Stimulated activated CD4-positive, alpha-beta T cell treated with anti-CD3 and anti-CD28 coated beads, TNF-alpha, amount 100 ng/mL, for 24 hours (primary cell): ENCODE data around the gene KCNQ5.

ENCODE experiments used
- DNase-seq, 3 experiments: peaks; one replicate each; pipeline ENCODE4 v3.0.0-alpha.2; 2020; ENCODE audit warnings: low read depth in 3 of 3

Gene KCNQ5

DNA sequence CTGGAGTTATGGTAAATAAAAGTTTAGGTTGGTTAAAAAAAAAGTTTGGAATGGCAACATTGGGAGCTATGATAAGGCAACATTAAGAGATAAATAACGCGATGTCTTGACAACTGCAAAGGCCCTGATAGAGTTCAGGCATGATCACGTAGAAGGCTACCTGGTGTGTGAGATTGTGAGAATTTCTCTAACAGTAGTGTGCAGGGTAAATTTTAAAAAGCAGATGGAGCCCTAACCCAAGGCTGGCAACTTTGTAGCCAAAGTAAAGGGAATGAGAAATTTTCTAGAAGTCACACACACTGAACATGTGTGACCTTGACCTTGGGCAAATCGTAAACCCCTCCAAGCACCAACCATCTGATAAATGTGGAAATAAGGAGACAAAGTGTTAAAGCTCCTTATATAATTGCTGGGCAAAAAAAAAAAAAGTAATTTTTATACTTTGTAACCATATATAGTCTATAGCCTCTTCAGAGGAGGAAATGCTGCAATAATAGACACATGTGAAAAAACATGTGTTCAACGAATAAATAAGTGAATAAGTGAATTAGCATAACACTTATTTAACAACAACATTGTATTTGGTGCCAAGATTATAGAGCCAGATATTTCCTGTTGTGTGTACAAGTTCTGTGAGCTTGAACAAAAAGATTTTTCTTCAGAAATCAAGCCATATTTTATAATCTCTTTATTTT, 18.2 kb downstream of the KCNQ5 start:
- DNase-seq = no peak

GRCh38 chr6:72640615-72640930, 18.7 kb downstream of the KCNQ5 start:
- no peak for DNase-seq

DNA sequence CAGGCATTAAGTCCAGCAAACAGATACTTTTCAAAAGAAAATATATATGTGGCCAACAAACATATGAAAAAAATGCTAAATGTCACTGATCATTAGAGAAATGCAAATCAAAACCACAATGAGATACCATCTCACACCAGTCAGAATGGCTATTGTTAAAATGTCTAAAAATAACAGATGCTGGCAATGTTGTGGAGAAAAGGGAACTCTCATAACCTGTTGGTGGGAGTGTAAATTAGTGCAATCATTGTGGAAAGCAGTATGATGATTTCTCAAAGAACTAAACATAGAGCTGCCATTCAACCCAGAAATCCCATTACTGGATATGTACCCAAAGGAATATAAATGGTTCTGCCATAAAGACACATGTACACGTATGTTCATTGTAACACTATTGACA, 20.6 kb downstream of the KCNQ5 start:
- no peak for DNase-seq

DNA sequence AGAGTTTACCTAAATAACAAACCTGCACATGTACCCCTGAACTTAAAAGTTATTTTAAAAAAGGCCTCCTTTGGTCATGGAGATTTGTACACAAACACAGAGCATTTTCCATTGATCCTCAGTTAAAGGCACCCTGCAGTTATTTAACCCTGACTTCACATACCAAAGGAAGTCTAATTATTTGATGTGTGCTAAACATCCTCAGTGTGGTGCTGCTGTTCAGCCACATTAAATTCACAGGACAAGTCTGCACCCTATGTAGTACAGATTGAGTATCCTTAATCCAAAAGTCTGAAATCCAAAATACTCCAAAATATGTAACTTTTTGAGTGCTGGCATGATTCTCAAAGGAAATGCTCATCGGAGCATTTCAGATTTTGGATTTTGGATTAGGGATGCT, 21.4 kb downstream of the KCNQ5 start:
- DNase-seq = no peak

- no peak for DNase-seq
Measured at GRCh38 chr6:72646604-72647485, 25.0 kb downstream of the KCNQ5 start.

- DNase-seq = no peak
Measured at GRCh38 chr6:72647489-72647888, 25.6 kb downstream of the KCNQ5 start.

DNA sequence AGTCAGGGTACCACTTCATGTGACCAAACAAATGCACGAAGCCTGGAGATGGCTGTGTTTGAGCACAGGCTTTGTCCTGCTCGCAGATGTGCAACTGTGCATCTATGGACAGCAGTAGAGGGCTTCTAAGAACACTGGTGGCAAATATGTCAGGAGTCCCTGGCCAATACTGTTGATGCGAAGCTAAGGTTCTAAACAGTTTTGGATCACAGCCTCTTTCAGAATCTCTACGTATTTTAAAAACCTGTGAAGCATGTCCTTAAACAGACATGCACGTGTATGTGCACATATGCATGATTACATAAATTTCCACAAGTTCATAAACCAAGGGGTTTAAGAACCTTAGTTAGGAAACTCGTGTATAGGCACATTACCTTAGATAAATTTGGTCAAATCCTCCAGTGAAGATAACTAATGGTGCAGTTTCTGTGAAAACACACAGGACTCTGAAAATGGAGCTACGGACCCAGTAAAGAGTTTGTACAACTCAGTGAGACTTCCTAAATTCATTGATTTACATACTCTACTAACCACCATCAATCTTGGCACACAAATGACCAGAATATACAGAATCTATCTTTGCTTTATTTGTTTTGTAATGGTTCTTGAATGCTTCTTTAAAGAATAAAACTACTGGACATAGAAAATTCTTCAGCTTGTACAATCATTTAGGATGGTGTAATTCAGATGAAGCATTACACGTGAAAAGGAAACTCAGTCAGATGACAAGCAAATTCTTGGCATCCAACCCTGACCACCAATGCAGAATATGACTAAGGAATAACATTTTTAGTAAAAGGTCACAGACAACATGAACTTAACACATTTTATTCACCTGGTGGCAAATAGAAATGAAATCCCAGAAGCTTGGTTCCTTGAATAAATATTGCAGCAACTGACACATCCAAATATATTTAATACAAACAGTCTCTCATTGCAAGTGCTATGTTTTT, 27.4 kb downstream of the KCNQ5 start:
- no peak for DNase-seq

GRCh38 chr6:72650081-72650745, 28.3 kb downstream of the KCNQ5 start:
- no peak for DNase-seq

- no peak for DNase-seq
Measured at GRCh38 chr6:72651174-72651573, 29.3 kb downstream of the KCNQ5 start.

DNA sequence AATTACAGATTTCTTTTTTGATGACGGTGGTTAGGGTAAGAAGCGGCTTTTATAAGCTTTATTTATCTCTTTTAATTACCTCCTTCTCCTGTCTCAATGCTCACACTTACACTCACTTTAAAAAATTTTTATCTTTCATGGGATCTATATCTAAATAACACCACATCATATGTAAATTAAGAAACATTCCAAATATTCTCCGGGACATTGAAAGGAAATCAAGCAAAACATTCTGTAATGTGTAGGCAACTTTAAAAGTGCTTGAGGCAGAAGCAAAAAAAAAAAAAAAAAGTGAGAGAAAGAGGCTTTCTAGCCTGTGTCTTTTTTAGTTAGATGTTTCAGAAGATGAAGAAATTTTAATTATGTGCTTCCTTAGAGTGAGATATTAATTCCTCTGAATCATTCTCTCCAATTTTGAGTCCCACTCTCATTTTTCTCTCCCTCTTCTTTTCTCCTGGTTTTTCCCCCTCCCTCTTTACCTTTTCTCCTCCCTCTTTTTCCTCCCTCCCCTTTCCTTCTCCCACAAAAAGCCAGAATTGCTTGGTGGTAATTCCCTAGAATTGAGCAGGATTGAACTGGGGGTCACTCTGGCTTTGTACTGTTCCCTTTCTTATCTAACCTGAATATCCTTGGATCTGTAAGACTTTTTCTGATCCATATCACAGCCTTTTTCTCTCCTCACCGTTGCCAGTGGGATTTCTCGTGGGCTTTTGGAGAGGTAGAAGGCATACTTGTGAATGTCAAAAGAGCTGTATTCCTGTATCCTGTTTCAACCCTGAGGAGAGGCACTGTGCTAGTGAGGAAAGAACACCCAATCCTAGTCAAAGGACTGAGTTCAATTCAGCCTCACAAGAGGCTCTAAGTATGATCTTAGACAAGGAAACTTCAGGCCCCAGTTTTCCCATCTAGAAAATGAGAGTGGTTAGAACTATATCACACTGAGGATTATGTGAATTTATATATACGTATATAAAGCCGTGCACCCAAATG, 30.4 kb downstream of the KCNQ5 start:
- no peak for DNase-seq

DNA sequence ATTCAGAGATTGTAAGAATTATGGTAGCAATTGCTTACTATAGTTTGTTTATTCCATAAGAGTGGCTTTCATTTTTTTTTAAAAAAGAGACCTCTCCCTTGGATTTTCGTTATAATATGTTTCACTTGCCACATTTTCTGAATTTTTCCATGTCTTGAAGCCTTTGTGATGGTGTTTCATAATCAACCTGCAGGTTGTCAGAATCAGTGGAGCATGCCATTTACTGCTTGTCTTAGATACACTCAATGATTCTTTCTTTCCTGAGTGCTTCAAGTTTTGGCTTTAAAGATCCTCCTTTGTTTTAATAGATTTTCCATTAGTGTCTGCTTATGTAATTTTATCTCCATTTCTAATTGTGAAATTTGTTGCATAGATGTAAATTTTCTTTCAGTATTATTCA, 31.2 kb downstream of the KCNQ5 start:
- no peak for DNase-seq

DNA sequence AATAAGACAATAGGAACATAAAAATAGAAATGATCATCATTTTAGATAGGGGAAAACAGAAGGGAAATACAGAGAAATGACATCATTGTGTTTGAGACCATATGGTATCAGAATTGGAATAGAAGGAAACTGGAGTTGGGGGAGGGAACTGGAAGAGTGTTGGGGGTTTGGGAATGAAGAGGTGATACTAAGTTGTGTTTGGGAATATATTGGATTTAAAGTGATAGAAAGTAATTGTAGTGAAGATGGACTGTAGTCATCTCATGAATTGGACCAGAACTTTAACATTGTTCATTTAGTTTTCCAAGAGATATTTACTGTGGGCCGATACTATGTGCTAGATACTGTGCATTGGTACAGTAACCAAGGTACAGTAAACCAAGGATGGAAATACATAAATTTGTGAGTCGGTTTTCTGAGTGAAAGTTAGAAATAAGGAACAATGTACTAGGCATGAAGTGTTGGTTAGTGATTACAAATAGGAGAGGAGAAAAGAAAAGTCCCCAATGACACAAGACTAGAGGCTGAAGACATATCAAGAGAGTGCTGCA, 32.3 kb downstream of the KCNQ5 start:
- DNase-seq = no peak

DNA sequence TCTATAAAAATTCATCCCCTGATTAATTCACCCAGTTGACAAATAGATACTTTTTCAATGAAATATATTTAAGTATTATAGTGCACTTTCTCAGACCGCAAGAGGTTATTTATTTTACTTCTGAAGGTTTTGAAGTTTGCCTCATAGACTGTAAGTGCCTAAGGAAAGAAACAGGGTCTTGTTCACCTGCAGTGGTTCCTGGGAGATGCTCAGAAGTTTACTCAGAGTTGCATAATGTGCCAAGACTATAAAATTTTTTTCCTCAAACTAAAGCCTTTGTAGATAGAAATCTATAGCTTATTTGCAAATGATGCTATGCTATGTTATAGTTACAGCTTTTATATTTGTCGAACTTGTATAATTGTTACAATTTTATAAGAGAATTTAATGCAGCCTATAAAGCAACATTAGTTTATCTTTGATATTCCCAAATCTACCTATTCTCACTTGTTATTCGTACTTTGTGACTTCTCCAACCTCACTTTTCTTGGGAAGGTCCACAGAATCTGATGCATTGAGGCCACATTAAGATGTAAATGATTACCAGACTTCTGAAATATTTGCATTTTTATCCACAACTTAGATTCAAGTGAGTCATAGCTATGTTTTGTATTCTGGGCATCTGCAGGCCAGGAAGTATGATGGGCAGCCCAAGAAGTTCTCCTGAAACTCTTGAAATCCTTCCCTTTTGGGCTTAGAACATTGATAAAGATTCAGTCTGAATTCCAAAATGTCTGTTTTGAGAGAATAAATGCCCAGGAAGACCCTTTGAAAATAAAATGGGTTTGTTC, 35.7 kb downstream of the KCNQ5 start:
- no peak for DNase-seq

GRCh38 chr6:72659754-72660153, 37.9 kb downstream of the KCNQ5 start:
- DNase-seq = no peak

DNA sequence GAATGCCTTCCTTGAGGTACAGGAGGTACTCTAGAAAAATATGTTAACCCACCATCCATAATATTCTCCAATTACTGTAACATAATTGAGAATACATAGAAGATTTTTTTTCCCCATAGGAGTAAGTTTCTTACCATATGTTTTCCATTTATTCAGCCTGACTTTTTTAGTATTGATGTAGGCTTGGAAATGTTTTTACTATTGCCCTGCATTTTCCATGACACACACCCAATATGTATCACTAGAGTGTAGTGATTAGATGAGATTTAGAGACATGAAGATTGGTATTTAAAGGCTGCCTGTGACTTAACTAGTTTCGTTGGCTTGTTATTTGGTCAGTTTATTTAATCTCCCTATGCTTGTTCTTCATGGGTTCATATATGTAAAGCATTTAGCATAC, 39.5 kb downstream of the KCNQ5 start:
- no peak for DNase-seq

- DNase-seq = no peak
Measured at GRCh38 chr6:72665599-72665998, 43.7 kb downstream of the KCNQ5 start.

DNA sequence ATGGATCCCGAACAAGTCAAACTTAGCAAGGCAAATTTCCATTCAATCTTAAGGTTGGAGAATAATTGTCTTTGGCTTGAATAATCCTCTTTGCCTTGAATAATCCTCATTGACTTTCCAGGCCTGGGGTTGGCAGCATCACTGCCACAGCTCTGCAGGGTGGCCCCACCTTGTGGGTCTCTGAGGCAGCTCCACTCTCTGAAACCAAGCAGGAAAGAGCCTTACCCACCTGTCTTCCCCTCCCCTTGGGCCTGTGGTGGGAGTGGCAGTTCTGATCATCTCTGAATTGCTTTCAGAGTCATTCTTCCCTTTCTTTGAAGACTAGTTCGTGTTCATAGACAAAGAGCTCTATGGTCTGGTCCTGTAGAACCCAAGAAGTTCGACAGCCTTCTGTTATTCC, 47.5 kb downstream of the KCNQ5 start:
- no peak for DNase-seq

GRCh38 chr6:72672906-72673305, 51.0 kb downstream of the KCNQ5 start:
- DNase-seq = no peak

GRCh38 chr6:72674842-72675241, 53.0 kb downstream of the KCNQ5 start:
- no peak for DNase-seq
